GM19240 (cell line): ENCODE data around the gene TNFRSF25.
A peak's percentile ranks its signal among the peaks of the same experiment; 100 is the strongest.

Experiments used
- DNase-seq: peaks from one replicate; pipeline ENCODE4 v3.0.0; 2011; ENCODE audit warnings: low spot score; ENCODE audit not compliant: insufficient read length

The TNFRSF25 gene

DNA sequence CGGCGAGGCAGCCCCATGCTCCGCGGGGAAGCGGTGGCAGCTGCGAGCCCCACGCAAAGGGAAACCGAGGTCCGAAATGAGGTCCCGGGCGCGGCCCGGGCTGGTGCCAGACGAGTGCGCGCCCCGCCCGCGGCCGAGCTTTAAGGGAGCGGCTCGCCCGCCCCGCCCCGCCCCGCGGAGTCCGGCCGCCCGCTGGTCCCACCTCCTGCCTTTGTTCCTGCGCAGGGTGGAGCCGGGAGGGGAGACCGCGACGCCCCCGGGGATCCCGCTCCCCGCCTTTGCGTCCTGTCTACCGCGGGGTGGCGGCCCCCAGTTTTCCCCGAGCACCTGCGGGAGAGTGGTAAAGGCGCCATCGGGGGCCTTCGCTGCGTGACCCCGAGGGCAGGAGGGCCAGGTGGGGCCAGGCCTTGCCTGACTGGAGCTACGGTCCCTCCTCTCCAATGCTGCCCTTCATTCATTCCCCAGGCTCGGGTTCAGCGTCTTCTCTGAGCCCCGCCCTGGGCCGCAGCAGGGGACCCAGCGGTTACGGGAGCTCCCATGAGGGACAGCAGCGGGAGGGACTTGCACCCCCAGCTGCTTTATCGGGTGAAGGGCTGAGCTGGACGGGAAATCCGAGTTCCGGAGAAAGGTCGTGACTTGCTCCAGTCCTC is 46.0 kb downstream of the TNFRSF25 start, which contains the start of gene HES2:
HES2 (minus strand) TSS at position 116 of the 650 bp plus-strand sequence; CDS start at position 17, 99 bp downstream.
- no peak for DNase-seq

DNA sequence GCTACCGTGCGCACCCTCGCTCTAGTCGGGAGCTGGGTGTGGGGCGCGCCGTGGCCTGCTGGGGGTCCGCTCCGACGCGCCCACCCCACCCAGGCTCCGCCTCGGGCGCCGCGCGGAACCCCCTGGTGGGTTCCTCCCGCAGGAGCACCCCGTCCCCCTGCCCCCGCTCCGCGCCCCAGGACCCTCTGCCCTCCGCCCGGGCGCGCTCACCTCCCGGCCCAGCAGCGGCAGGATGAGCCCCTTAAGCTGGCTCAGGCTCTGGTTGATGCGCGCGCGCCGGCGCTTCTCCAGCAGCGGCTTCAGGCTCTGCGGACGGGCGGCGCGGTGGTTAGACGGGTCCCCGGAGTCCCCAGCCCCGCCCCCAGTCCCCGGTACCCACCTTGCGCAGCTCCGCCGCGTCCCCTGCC is 46.6 kb downstream of the TNFRSF25 start:
- no peak for DNase-seq

DNA sequence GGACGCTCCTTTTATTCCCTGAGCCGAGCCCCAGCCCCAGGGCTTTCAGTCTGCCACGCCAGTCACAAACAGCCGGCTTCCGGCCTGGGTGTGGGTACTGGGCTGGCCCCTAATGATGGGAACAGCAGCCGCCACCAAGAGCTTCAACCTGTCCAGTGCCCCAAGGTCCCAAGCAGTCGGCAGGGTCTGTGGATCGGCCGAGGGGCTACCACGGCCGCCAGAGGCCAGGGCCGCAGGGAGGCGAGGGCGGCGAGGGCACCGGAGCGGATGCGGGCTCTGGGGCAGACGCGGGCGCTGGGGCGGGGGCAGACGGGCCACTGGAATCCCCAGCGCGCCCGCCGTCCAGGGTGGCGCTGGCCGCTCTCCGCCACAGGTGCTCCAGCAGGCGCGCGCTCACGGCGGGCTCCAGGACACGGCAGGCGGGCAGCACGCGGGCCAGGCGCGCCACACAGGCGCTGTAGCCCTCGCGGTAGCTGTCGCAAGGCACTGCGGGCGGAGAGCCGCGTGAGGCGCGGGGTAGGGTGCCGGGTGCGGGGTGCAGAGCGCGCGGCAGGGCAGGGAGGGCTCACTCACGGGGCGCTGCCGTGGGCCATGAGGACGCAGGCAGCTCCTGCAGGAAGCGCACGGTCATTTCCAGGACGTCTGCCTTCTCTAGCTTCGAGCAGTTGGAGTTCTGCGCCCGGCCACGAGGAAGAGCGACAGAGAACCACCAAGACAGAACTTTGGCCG is 47.1 kb downstream of the TNFRSF25 start:
- no peak for DNase-seq

GRCh38 chr1:6417961-6418667 is 47.9 kb downstream of the TNFRSF25 start:
- DNase-seq: no peak

GRCh38 chr1:6416906-6417305 is 49.1 kb downstream of the TNFRSF25 start:
- DNase-seq: no peak

DNA sequence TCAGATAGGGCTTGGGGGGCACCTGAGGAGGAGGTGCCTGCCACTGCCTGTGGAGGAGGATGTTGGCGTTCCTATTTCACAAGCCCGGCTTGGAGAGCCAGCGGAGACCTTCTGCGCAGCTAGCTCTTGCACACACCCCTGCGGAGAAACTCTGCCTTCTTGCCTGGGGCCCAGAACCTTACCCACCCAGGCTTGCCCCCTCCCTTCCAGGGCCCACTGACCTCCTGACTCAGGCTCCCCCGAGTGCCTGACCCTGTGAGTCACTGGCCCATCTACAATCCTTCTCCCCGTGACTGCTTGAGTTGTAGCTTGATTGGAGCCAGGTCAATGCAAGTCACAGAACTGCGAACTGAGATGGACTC is 49.7 kb downstream of the TNFRSF25 start:
- DNase-seq: no peak

GRCh38 chr1:6414881-6415626 is 50.9 kb downstream of the TNFRSF25 start:
- no peak for DNase-seq

DNA sequence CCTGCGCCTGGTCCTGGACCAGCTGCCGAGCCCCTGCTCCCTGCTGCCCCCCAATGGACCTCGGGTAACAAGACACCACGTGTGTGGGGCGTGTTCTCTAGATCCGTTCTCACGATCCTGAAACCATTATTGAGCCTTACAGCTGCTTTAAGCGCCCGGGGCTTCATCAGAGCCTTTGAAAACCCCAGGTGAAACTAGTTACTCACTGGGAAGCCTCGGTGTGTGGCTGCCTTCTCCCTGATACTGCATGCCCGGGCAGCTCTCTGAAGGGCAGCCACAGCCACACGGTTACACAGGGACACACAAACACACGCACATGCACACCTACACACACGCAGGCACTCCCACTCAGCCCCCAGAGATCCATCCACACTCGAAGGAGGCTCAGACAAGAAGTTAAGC is 51.5 kb downstream of the TNFRSF25 start:
- peak; percentile 69 for DNase-seq

DNA sequence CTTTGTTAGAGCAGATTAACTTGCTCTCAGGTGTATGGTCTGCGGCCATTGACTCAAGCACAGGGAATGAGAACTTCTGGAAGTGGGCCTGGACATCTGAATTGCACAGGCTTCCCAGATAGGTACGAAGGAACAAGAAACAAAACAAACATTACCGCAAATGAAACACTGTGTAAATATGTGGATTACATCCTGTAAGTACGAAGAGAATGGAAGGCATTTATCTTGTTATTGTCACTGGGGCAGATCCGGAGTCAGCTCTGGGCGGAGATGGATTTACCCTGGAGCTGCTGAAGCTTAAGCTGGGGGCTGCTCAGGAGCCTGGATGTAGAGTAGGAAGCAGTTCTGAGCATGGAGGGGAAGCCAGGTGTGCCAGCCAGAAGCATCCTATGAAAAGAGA is 53.1 kb downstream of the TNFRSF25 start:
- no peak for DNase-seq
